ENCODE results near the gene ATP2A2. TPM values are rescaled to one million over a fixed set of nuclear protein-coding genes. Genes with fewer than 3 reads are reported as not detected.

The ATP2A2 gene
- total RNA-seq, 1 donor from 2014 or later: 99.5 TPM

DNA sequence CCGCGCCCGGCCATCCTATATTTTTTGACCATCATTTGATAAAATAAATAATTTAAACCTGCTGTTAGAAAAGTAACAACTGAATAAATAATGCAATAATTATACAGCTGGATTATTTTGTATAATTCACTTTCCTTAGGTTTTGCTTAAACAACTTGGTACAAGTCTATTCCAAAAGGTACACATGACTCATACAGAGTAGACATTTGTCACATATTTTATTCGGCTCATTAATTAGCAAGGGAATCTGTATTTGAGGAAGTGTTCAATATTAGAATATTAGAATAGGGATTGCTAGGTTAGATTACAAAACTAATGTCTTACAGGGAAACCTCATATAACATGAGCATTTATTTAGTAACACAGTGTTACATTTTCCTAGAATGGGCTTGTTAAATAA is 48.7 kb downstream of the ATP2A2 start:
- Mint-ChIP-seq H3K36me3 (peaks cover 37% of the 10 kb centered on the region), H3K4me3 (no peak overlapping the region), H3K27ac (no peak overlapping the region), H3K9me3 (no peaks in the 10 kb centered on the region), H3K27me3 (ENCODE audit: insufficient read depth, low read depth) (peaks cover 3% of the 10 kb centered on the region), H3K4me1 (peaks cover 3% of the 10 kb centered on the region)
- Histone ChIP-seq H2AFZ (replicated peaks) (no peak overlapping the region), H3K4me3 (no peak overlapping the region), H4K20me1 (ENCODE audit: low read depth) (peaks cover 24% of the 10 kb centered on the region), H3K9me3 (ENCODE audit: low read depth) (no peaks in the 10 kb centered on the region), H3K4me1 (no peaks in the 10 kb centered on the region), H3K27me3 (no peaks in the 10 kb centered on the region), H3K79me2 (ENCODE audit: low read depth) (peaks cover 77% of the 10 kb centered on the region), H3K36me3 (peaks cover 35% of the 10 kb centered on the region), H3K4me2 (no peak overlapping the region), H3F3A (ENCODE audit: low read depth) (peaks cover 15% of the 10 kb centered on the region), H3K27ac (no peak overlapping the region), H3K9ac (no peak overlapping the region)
- no peak for DNase-seq (ENCODE audit: low spot score)
- TF ChIP-seq EZH2 (IDR thresholded peaks at IDR 0.05): no peak
- TF ChIP-seq EZH2phosphoT487 (IDR thresholded peaks at IDR 0.05): no peak
- TF ChIP-seq, protein P1, sequence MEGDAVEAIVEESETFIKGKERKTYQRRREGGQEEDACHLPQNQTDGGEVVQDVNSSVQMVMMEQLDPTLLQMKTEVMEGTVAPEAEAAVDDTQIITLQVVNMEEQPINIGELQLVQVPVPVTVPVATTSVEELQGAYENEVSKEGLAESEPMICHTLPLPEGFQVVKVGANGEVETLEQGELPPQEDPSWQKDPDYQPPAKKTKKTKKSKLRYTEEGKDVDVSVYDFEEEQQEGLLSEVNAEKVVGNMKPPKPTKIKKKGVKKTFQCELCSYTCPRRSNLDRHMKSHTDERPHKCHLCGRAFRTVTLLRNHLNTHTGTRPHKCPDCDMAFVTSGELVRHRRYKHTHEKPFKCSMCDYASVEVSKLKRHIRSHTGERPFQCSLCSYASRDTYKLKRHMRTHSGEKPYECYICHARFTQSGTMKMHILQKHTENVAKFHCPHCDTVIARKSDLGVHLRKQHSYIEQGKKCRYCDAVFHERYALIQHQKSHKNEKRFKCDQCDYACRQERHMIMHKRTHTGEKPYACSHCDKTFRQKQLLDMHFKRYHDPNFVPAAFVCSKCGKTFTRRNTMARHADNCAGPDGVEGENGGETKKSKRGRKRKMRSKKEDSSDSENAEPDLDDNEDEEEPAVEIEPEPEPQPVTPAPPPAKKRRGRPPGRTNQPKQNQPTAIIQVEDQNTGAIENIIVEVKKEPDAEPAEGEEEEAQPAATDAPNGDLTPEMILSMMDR (IDR thresholded peaks at IDR 0.05): no peak

DNA sequence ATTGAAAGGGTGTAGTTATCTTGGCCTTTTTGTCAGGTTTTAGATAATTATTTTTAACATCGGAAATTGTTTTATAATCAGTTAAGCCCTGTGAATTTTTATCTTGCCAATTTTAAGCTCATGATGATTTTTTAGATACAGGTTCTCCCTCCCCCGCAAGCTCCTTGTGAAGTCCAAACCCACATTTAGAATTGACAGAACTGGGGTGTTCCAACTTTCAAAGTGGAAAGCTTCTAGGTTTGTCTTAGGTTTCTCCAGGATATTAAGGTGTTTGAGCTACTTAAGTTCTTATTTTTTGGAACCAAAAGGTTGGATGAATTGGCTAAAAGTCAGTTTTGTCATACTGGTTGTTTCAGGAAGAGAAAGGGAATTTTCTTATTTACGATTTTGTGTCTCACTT is 49.1 kb downstream of the ATP2A2 start:
- TF ChIP-seq EZH2 (IDR thresholded peaks at IDR 0.05) (no peak), EZH2phosphoT487 (IDR thresholded peaks at IDR 0.05) (no peak)
- TF ChIP-seq, protein P1 (IDR thresholded peaks at IDR 0.05): no peak
- Histone ChIP-seq H3K4me2 (no peak overlapping the region), H3K36me3 (peaks cover 35% of the 10 kb centered on the region), H3K4me3 (no peak overlapping the region), H4K20me1 (ENCODE audit: low read depth) (peaks cover 24% of the 10 kb centered on the region), H3K9me3 (ENCODE audit: low read depth) (no peaks in the 10 kb centered on the region), H3F3A (ENCODE audit: low read depth) (peaks cover 15% of the 10 kb centered on the region), H3K9ac (no peak overlapping the region), H3K27ac (no peak overlapping the region), H3K79me2 (ENCODE audit: low read depth) (peaks cover 73% of the 10 kb centered on the region), H3K4me1 (no peaks in the 10 kb centered on the region), H2AFZ (replicated peaks) (no peak overlapping the region), H3K27me3 (no peaks in the 10 kb centered on the region)
- peaks cover 37% of the 10 kb centered on the region for H3K36me3 Mint-ChIP-seq
- peaks cover 3% of the 10 kb centered on the region for H3K27me3 Mint-ChIP-seq (ENCODE audit: insufficient read depth, low read depth)
- H3K9me3 Mint-ChIP-seq: no peaks in the 10 kb centered on the region
- DNase-seq (ENCODE audit: low spot score): no peak
- H3K27ac Mint-ChIP-seq: no peak overlapping the region
- H3K4me3 Mint-ChIP-seq: no peak overlapping the region
- peaks cover 3% of the 10 kb centered on the region for H3K4me1 Mint-ChIP-seq

DNA sequence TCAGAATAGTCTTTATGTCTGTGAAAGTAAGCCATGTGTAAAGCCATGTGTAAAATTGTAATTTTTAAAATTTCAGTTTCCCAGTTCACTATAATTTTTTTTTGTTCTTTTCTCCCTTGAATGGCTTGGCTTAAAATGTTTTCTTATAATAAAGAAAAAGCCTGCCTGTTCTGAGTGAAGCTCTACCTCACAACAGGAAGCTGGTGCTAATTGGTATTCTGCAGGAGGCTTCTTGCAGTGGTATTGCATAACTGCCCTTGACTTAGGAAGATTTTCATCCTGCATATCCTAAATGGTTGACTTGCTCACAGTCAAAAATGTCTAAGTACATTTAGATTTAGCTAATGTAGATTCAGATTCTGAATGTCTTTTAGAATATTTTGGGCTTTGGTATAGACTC is 49.5 kb downstream of the ATP2A2 start:
- peaks cover 3% of the 10 kb centered on the region for H3K4me1 Mint-ChIP-seq
- H3K4me3 ChIP-seq: no peak overlapping the region
- peaks cover 3% of the 10 kb centered on the region for H3K27me3 Mint-ChIP-seq (ENCODE audit: insufficient read depth, low read depth)
- H2AFZ ChIP-seq (replicated peaks): no peak overlapping the region
- H3K9me3 Mint-ChIP-seq: no peaks in the 10 kb centered on the region
- H3K27ac Mint-ChIP-seq: no peak overlapping the region
- no peak overlapping the region for H3K4me3 Mint-ChIP-seq
- no peak overlapping the region for H3K4me2 ChIP-seq
- peaks cover 24% of the 10 kb centered on the region for H4K20me1 ChIP-seq (ENCODE audit: low read depth)
- peaks cover 15% of the 10 kb centered on the region for H3F3A ChIP-seq (ENCODE audit: low read depth)
- TF ChIP-seq, protein P1 (IDR thresholded peaks at IDR 0.05): no peak
- TF ChIP-seq EZH2phosphoT487 (IDR thresholded peaks at IDR 0.05) (no peak), EZH2 (IDR thresholded peaks at IDR 0.05) (no peak)
- peaks cover 35% of the 10 kb centered on the region for H3K36me3 ChIP-seq
- H3K4me1 ChIP-seq: no peaks in the 10 kb centered on the region
- H3K79me2 ChIP-seq (ENCODE audit: low read depth): peaks cover 69% of the 10 kb centered on the region
- no peaks in the 10 kb centered on the region for H3K9me3 ChIP-seq (ENCODE audit: low read depth)
- no peak for DNase-seq (ENCODE audit: low spot score)
- H3K27me3 ChIP-seq: no peaks in the 10 kb centered on the region
- no peak overlapping the region for H3K9ac ChIP-seq
- H3K36me3 Mint-ChIP-seq: peaks cover 40% of the 10 kb centered on the region
- no peak overlapping the region for H3K27ac ChIP-seq

Data from neural progenitor cell (in vitro differentiated cells).